NCI-H2171 treated with DMSO at 0.1 percent for 48 hours (cell line): ENCODE measurements around the gene C2CD4A.

Source experiments
- DNase-seq: peaks from one replicate; lab custom pipeline; 2025; lab: John Stamatoyannopoulos, UW

Gene C2CD4A

GRCh38 chr15:62103431-62103830, 36.7 kb downstream of the C2CD4A start:
- DNase-seq, result no peak

DNA sequence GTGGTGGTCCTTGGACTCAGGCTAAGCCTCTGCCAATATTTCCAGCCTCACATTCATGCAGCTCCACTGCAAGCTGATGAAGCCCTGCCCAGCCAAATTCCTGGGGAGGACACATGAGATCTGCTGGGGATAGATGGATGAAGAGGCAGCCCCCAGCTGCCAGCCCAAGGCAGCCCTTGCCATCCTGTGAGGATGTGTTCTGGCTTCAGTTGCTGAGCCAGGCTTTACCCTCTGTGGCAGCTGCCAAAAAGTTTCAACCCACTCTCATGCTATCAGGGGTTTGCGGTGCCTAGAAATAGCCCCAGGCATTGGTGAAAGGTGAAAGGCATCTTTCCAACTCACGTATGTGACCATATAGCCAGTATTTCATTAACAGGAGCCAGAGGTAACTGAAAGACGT, 37.6 kb downstream of the C2CD4A start:
- DNase-seq, result no peak

DNA sequence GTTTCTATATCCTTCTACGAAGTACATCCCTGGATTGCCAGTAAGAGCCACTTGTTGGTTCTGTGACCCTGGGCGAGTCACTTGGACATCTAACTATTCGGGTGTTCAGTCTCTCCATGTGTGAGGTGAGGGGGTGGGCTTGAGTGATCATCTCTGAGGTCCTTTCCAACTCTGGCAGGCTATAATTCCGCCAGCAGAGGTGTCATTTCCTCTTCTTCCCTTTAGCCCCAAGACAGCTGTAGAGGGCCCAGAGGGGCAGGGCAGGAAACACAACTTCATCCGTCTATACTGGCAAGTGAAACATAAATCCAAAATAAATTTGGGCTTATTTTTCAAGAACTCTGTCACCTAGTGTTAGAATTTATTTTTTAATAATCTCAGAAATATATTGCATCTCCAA, 38.1 kb downstream of the C2CD4A start:
- DNase-seq, result no peak

DNA sequence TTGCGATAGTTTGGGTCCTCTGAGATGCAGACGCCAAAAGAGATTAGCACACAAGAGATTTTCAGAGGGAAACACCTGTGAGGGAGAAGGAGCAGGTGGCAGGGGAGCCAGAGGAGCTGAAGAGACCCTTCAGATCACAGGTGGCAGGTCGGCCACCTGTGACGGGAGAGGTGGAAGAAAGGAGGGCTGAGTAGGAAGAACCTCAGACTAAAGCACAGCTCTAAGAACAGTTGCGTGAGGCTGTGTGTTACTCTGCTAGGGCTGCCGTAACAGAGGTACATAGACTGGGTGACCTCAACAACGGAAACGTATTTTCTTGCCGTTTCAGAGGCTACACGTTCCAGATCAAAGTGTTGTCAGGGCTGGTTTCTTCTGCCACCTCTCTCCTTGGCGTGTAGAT, 38.5 kb downstream of the C2CD4A start:
- DNase-seq, result peak; percentile 77

DNA sequence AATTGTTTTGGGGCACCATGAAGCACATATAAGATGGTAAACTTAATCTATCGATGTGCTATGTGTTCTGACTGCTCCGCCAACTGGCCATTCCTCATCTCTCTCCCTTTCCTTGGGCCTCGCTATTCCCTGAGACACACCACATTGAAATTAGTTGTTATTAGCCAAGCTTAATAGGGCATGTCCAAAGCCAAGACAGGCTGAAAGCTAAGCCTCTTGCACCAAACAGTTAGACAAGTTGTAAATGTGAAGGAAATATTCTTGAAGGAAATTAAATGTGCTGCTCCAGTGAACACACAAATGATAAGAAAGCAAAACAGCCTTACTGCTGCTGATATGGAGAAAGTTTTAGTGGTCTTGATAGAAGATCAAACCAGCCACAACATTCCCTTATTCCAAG, 39.3 kb downstream of the C2CD4A start:
- DNase-seq, result no peak

DNA sequence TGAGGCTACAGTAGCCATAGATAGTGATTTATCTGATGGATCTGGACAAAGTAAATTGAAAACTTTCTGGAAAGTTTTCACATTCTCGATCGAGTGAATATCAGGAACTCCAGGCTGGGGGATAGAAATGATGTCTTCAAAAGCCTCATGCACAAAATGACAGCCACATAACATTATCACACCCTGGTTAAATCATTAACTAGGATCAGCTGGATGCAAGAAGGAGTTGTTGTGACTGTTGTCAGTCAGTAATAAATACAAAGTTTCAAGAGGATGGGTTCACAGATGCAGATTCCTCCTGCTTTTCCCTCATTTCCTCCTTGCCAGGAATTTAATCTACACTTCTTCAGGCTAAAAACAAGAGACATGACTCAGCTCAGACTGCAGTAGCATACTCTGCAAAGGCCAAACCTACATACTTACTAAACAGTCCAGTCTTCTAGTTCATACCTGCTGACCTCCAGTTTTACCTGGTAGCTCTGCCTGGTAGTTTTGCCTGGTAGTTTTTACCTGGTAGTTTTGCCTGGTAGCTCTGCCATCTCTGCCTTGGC, 40.9 kb downstream of the C2CD4A start:
- DNase-seq, result no peak

DNA sequence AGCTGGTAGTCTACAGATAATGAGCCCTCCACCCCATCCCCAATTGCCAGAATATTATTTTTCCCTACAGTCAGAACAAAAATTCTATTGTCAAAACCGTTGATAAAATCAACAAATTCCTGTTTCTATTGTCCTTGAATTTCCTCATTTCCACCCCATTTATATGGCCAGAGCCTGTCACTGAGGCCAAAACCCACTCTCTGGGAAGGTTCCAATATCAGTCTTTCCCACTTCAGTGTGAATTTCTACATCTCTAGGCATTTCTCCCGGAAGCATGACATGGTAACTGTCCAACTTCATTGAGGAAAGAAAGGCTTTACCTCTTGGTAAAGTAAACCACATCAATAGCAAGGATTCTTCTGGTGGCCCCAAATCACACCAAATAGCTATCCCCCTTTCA, 41.6 kb downstream of the C2CD4A start:
- no peak for DNase-seq

- DNase-seq, result peak; percentile 49
Measured at GRCh38 chr15:62109437-62109836, 42.7 kb downstream of the C2CD4A start.

DNA sequence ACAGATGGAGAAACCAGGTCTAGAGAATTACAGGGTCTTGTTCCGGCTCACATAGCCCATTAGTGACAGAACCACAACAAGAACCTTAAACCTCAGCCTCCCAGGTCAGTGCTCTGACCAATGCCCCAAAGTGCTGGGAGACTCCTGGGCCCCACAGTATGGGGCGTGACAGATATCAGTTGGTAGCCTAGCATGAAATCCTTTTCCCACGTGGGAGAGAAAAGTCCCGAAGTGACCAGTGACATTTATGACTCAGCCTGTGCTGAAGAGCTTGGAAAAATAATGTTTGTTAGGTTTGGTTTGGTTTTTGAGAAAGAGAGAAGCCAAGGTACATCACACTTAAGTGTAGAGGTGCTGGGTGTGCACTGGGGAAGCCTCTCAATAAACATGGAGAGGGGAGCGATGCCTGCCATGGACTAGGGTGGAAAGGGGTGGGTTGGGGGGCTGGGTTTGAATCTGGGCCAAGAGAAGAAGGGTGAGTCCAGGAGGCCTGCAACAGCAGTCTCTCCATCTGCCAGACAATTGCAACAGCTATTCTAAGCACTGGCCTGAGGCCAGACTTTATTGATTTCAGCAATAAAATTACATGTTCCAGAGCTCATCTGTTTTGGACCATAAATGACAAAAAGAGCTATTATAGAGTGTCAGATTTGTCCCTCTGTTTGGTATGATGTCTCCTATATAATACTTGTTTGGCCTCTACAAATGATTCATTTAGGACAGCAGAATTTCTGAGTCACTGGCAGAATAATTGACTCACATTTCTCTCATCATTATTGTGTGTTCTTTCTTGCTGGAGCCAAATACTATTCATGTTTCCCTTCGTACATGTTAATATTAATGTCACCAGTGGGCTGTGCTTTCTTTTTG, 43.4 kb downstream of the C2CD4A start:
- peak; percentile 83 for DNase-seq

DNA sequence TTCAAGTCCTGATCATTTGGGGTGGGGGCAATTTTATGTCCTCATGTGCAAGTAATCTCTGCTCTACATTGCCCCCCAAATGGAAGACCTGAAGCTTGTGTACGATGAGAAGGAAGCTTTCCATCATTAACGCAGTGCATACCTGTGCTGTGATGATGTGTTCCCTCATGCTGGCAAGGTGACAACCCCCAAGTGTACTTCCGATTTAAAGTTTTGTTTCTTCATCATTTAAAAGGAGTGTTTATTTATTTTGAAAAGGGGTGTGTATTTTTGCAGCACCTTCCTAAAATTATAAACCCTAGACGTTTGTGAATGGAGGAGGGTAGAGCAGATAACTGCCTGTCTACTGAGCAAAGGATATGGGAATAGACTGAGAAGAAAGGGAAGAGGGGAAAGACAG, 45.3 kb downstream of the C2CD4A start:
- DNase-seq, result no peak

DNA sequence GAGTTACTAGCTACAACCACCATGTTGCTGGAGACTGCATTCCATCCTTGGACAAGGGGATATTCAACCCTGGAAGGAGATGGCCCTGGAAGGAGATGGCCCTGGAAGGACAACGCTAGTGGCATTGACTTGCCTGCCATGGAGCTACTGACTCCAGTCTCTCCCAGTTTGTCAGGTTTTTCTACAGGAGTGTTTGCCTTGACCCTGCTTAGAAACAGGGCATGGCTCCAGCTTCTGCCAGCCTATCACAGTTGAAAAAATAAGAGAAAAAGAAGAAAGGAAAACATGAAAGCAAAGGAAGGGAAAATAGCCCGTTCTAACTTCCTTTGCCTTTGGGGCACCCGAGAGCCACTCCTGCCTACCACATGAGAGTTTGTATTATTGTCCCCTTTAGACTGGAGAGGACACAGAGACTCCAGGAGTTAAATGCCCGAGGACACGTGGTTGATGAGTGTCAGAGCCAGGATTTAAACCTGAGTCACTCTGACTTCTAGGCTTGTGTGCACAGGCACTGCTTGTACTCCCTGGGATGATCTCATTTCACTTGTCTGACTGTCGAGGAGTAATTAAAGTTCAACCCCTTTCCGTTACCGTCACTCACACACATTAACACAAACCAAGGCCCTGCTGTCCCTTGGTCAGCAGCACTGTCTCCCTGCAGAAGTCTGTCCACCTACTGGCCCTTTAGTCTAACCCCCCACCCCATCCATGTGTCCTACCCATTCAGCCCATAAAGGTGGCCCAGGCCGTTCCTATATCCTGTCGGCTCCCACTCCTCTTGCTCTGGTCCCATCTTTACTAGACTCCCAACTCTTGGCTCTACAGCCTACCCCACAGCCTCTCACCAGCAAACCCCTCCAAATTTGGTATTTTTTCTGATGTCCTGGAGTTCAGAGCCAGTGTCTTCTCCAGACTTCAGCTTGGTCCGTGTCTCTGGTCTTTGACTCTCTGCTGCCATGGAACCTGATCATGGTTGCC, 46.1 kb downstream of the C2CD4A start:
- no peak for DNase-seq

- DNase-seq, result no peak
Measured at GRCh38 chr15:62115847-62116246, 49.1 kb downstream of the C2CD4A start.

- DNase-seq, result no peak
Measured at GRCh38 chr15:62118520-62119226, 51.9 kb downstream of the C2CD4A start.

DNA sequence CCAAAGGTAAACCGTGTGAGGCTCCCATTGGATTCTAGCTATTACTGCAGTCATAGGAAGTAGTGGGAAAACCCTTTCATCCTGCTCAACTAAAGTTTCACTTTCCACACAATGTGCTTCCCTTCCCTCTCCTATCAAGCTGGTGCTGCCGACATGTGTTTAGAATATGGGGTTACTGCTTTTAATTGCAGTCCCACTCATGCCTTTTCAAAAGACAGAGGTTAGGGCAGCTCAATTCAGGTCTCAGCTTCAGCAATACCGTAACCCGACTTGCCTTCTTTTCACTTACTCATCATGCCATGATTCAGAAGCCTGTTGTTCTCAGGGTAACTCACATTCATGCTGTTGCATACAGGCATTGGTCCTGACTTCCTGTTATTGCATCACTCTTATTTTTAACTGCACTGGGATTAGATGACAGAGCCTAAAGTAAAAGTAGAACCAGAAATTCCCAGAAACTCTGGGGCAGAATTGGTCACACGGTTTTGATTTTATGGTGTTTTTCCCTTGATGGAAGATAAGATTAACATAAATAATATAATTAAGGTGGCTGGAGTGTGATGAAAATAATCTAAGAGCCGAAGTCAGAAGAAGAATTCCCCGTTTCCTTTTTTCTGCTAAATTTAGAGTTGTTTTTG, 52.6 kb downstream of the C2CD4A start:
- DNase-seq, result peak; percentile 10

- DNase-seq, result no peak
Measured at GRCh38 chr15:62119874-62120273, 53.1 kb downstream of the C2CD4A start.
